Activated CD8-positive, alpha-beta memory T cell treated with anti-CD3 and anti-CD28 coated beads for 1 hour (primary cell): Measurements from ENCODE around the gene TRIM50.
"Not testable (repeated sequence)": the region's sequence is repeated elsewhere in the genome, so short reads cannot be mapped to it uniquely, and the experiment has no call there.

Experiments
- DNase-seq, 2 donors: peaks; one replicate each; pipeline ENCODE4 v3.0.0-alpha.2; 2020; ENCODE audit warnings: low read depth in 1 of 2; ENCODE audit errors: extremely low read depth in 1 of 2

Gene TRIM50

GRCh38 chr7:73327922-73328321 is at the start of gene TRIM50, which contains the start of gene FKBP6:
Gene TRIM50 (minus strand): TSS chr7:73328082. CDS start chr7:73324787, 3,295 bp downstream.
Gene FKBP6 (plus strand): TSS chr7:73328161. CDS start chr7:73328429, 268 bp downstream.
- DNase-seq, result not testable (repeated sequence)

GRCh38 chr7:73376671-73377412 is 49.0 kb upstream of the TRIM50 start:
- DNase-seq, result no peak

- DNase-seq, result not testable (repeated sequence)
Observed at GRCh38 chr7:73376262-73376661, 48.4 kb upstream of the TRIM50 start.

GRCh38 chr7:73373741-73374140 is 45.9 kb upstream of the TRIM50 start:
- no peak for DNase-seq

GRCh38 chr7:73369622-73370021 is 41.7 kb upstream of the TRIM50 start:
- DNase-seq, result no peak

GRCh38 chr7:73369009-73369408 is 41.1 kb upstream of the TRIM50 start:
- DNase-seq, result no peak

- no peak for DNase-seq
Observed at GRCh38 chr7:73366990-73367389, 39.1 kb upstream of the TRIM50 start.

- no peak for DNase-seq
Observed at GRCh38 chr7:73366127-73366526, 38.2 kb upstream of the TRIM50 start.

GRCh38 chr7:73364006-73364728 is 36.3 kb upstream of the TRIM50 start:
- DNase-seq, result no peak

- no peak for DNase-seq
Observed at GRCh38 chr7:73363225-73364005, 35.5 kb upstream of the TRIM50 start.

GRCh38 chr7:73360590-73360989 is 32.7 kb upstream of the TRIM50 start:
- DNase-seq, result not testable (repeated sequence)

- no peak for DNase-seq
Observed at GRCh38 chr7:73359746-73360375, 32.0 kb upstream of the TRIM50 start.

- DNase-seq, result no peak
Observed at GRCh38 chr7:73359306-73359705, 31.4 kb upstream of the TRIM50 start.

- DNase-seq, result no peak
Observed at GRCh38 chr7:73358590-73359275, 30.9 kb upstream of the TRIM50 start.

GRCh38 chr7:73356159-73356558 is 28.3 kb upstream of the TRIM50 start:
- no peak for DNase-seq

- no peak for DNase-seq
Observed at GRCh38 chr7:73354821-73355220, 26.9 kb upstream of the TRIM50 start.

GRCh38 chr7:73354196-73354595 is 26.3 kb upstream of the TRIM50 start:
- no peak for DNase-seq

- no peak for DNase-seq
Observed at GRCh38 chr7:73353243-73353642, 25.4 kb upstream of the TRIM50 start.

GRCh38 chr7:73352784-73353183 is 24.9 kb upstream of the TRIM50 start:
- no peak for DNase-seq

- no peak for DNase-seq
Observed at GRCh38 chr7:73351447-73352167, 23.7 kb upstream of the TRIM50 start.
